SK-N-SH (cell line): ENCODE data around the gene BCAN. TPM values are rescaled to one million over a fixed set of nuclear protein-coding genes. Genes with fewer than 3 reads are reported as not detected.
A peak's percentile ranks its signal among the peaks of the same experiment; 100 is the strongest.

Experiments
- CTCF ChIA-PET: fragments of 300-600, 350-600 bp; formaldehyde crosslinking; extraction: SDS; loops from one replicate; lab custom pipeline; 2021; lab: Yijun Ruan, JAX
- POLR2A ChIA-PET: fragments of 350-600 bp; sonication (Branson Sonifier 250); formaldehyde crosslinking; extraction: SDS; loops from one replicate; lab custom pipeline; 2020; ENCODE audit warnings: antibody characterized with exemption, inconsistent platforms; lab: Yijun Ruan, JAX
- DNase-seq: peaks from one replicate; pipeline ENCODE4 v3.0.0; 2012
- H2AFZ ChIP-seq: fragments of 200-600 bp; sonication (generic); 2 replicates; pipeline ENCODE4 v1.8.1; 2016; ENCODE audit warnings: antibody characterized with exemption, mild to moderate bottlenecking, low read depth
- H3F3A ChIP-seq: fragments of 200-600 bp; sonication (generic); replicated peaks from 2 replicates; pipeline ENCODE3; 2016; ENCODE audit warnings: antibody characterized with exemption, mild to moderate bottlenecking; ENCODE audit not compliant: insufficient read depth
- H3K27ac ChIP-seq, 2 experiments: fragments of 200-500 bp in 1 of 2; fragments of 200-600 bp in 1 of 2; sonication (Bioruptor generic) in 1 of 2; sonication (generic), shearing (Covaris generic) in 1 of 2; 2 replicates each; pipeline versions ENCODE4 v1.5.1 to v1.6.1; 2014 to 2016; ENCODE audit warnings: low read depth in 2 of 2, inconsistent platforms in 1 of 2, low read length in 1 of 2, mild to moderate bottlenecking in 1 of 2, mixed read lengths in 1 of 2
- H3K27me3 ChIP-seq: fragments of 200-600 bp; sonication (generic), shearing (Covaris generic); 2 replicates; pipeline ENCODE4 v1.6.1; 2016; ENCODE audit warnings: mixed run types; ENCODE audit not compliant: insufficient read depth
- H3K36me3 ChIP-seq, 2 experiments: fragments of 200-500 bp in 1 of 2; fragments of 200-600 bp in 1 of 2; sonication (Bioruptor generic) in 1 of 2; sonication (generic) in 1 of 2; replicated peaks in 1 of 2; 2 replicates each; pipeline versions ENCODE3 to v1.5.1; 2014 to 2016; ENCODE audit warnings: low read length in 1 of 2, mild to moderate bottlenecking in 1 of 2; ENCODE audit not compliant: insufficient read depth in 2 of 2, control insufficient read depth in 1 of 2
- H3K4me1 ChIP-seq, 2 experiments: fragments of 200-500 bp in 1 of 2; fragments of 200-600 bp in 1 of 2; sonication (Bioruptor generic) in 1 of 2; sonication (generic), shearing (Covaris generic) in 1 of 2; 2 replicates each; pipeline versions ENCODE4 v1.5.1 to v1.6.1; 2014 to 2016; ENCODE audit warnings: low read depth in 1 of 2, low read length in 1 of 2, mixed run types in 1 of 2; ENCODE audit not compliant: insufficient read depth in 2 of 2, control insufficient read depth in 1 of 2
- H3K4me2 ChIP-seq: fragments of 200-600 bp; sonication (generic), shearing (Covaris generic); 2 replicates; pipeline ENCODE4 v1.6.1; 2017; ENCODE audit warnings: mixed run types
- H3K4me3 ChIP-seq, 2 experiments: fragments of 200-500 bp in 1 of 2; fragments of 200-600 bp in 1 of 2; sonication (Bioruptor generic) in 1 of 2; sonication (generic), shearing (Covaris generic) in 1 of 2; 2 replicates each; pipeline versions ENCODE4 v1.5.1 to v1.8.1; 2014 to 2016; ENCODE audit warnings: low read depth in 2 of 2, inconsistent platforms in 1 of 2, low read length in 1 of 2, mild to moderate bottlenecking in 1 of 2, mixed read lengths in 1 of 2, moderate library complexity in 1 of 2
- H3K79me2 ChIP-seq: fragments of 200-600 bp; sonication (generic); 2 replicates; pipeline ENCODE4 v1.8.1; 2017; ENCODE audit warnings: mild to moderate bottlenecking; ENCODE audit not compliant: insufficient read depth
- H3K9ac ChIP-seq: fragments of 200-600 bp; sonication (generic); 2 replicates; pipeline ENCODE4 v1.6.1; 2017; ENCODE audit warnings: mixed run types
- H3K9me2 ChIP-seq: fragments of 200-600 bp; sonication (generic); 2 replicates; pipeline ENCODE4 v1.6.1; 2017; ENCODE audit warnings: mixed run types
- H3K9me3 ChIP-seq: fragments of 200-600 bp; sonication (generic); 2 replicates; pipeline ENCODE4 v1.6.1; 2017; ENCODE audit warnings: mixed run types, mild to moderate bottlenecking, moderate library complexity
- H4K20me1 ChIP-seq: fragments of 200-600 bp; sonication (generic); 2 replicates; pipeline ENCODE4 v1.6.1; 2017; ENCODE audit warnings: mild to moderate bottlenecking, mixed run types; ENCODE audit not compliant: insufficient read depth
- CHD2 ChIP-seq: fragments of 150-350 bp; IDR thresholded peaks from 2 replicates; pipeline ENCODE4 v1.6.1; 2018; ENCODE audit warnings: low read length; ENCODE audit not compliant: partially characterized antibody
- ELF1 ChIP-seq: IDR thresholded peaks from 2 replicates; pipeline ENCODE4 v1.4.0; 2012
- EP300 ChIP-seq, 2 experiments: IDR thresholded peaks; 2 replicates each; pipeline versions ENCODE4 v1.4.0 to v1.6.1; 2012; ENCODE audit warnings: borderline replicate concordance in 1 of 2, low read depth in 1 of 2, low read length in 1 of 2
- GATA2 ChIP-seq: sonication (generic); formaldehyde crosslinking; IDR thresholded peaks from 2 replicates; pipeline ENCODE4 v1.5.0; 2020; ENCODE audit warnings: mild to moderate bottlenecking, missing genetic modification reagents
- IRF3 ChIP-seq: fragments of 150-350 bp; IDR thresholded peaks from 2 replicates; pipeline ENCODE4 v1.6.1; 2016; ENCODE audit warnings: mild to moderate bottlenecking, low read depth, low read length
- JUND ChIP-seq: IDR thresholded peaks from 2 replicates; pipeline ENCODE4 v1.4.0; 2012
- MEF2A ChIP-seq: IDR thresholded peaks from 2 replicates; pipeline ENCODE4 v1.4.0; 2012; ENCODE audit warnings: low read depth, borderline replicate concordance
- MXI1 ChIP-seq: IDR thresholded peaks from 2 replicates; pipeline ENCODE4 v1.6.1; 2012; ENCODE audit warnings: mild to moderate bottlenecking, low read depth, low read length, improper control_type of control experiment
- NFIC ChIP-seq: IDR thresholded peaks from 2 replicates; pipeline ENCODE4 v1.4.0; 2012; ENCODE audit warnings: borderline replicate concordance
- RAD21 ChIP-seq: IDR thresholded peaks from 2 replicates; pipeline ENCODE4 v1.6.1; 2012; ENCODE audit warnings: mild to moderate bottlenecking, low read length
- RCOR1 ChIP-seq: fragments of 150-350 bp; IDR thresholded peaks from 2 replicates; pipeline ENCODE4 v1.6.1; 2017; ENCODE audit warnings: antibody characterized with exemption, low read length
- RXRA ChIP-seq: IDR thresholded peaks from 2 replicates; pipeline ENCODE4 v1.4.0; 2012; ENCODE audit warnings: low read depth, mild to moderate bottlenecking, borderline replicate concordance
- SMC3 ChIP-seq: IDR thresholded peaks from 2 replicates; pipeline ENCODE4 v1.6.1; 2012; ENCODE audit warnings: low read depth, low read length, improper control_type of control experiment
- YY1 ChIP-seq: IDR thresholded peaks from 2 replicates; pipeline ENCODE4 v1.4.0; 2012; ENCODE audit warnings: low read depth, mild to moderate bottlenecking
- WGBS: methylation state at CpG from one replicate; pipeline ENCODE4 v1.1.6; 2017; ENCODE audit warnings: low lambda C conversion rate; 5-methylcytosine and 5-hydroxymethylcytosine counted together
- polyA plus RNA-seq, 3 experiments: library from polyadenylated mRNA; depleted of rRNA; stranded (reverse); fragments of >200 nt; gene quantifications; 2 replicates each; pipeline ENCODE4 v1.2.3, GENCODE V29; 2012
- TF ChIP-seq, protein P1 (sequence below): IDR thresholded peaks from 2 replicates; pipeline ENCODE4 v1.6.1; 2012; ENCODE audit warnings: mild to moderate bottlenecking, low read depth, low read length, moderate library complexity

BCAN gene
- polyA plus RNA-seq, 1 of the 3 experiments (the other 2 are of a cell fraction) = 0.25 TPM

DNA sequence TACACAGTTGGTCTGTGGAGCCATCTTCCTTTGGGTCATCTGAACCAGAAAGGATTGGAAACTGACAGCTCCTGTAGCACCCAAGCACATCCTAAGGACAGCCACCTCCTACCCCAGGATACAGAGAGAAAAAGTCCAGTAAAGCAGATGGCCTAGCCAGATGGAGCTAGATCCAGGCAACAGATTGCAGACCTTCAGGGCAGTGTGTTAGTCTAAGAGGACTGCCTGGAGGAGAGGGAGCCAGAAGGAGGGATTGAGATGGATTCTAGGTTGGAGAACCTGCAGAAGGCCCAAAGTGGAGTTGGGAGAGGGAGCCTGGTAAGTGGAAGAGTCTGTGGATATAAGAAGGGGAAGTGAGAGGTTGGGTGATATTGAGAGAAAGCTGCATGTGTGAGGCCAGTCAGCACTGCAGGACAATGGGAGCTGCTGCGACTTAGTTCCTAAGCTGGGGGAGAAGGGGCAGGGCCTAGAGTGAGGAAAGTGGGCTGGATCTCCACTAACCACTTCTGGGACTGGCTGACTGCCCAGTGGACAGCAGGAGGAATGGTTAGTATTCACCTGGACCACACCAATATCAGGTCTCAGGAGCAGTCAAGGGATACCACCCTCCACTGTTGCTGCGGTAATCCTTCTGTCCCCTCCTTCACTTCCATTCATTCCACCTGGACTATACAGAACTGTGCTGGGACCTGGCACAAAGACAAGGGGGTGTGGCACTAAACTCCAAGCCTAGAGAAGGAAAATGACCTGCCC lies 13.4 kb downstream of the BCAN start:
- H3K79me2 ChIP-seq = no peaks in the 10 kb centered on the region
- H3K9me2 ChIP-seq = no peaks in the 10 kb centered on the region
- H2AFZ ChIP-seq = no peak overlapping the region
- H3K4me3 ChIP-seq = no peak overlapping the region
- POLR2A ChIA-PET = interaction anchor here (1.9 kb wide), 1 partner anchor 28 kb away, joined by 7 read pairs; no protein-coding TSS in a partner anchor
- H3K27ac ChIP-seq = no peak overlapping the region
- CTCF ChIA-PET = interaction anchor here (0.5 to 13.1 kb wide), 6 partner anchors 13 to 71 kb away, joined by 3 to 682 read pairs (median 153); partner anchors contain the start of genes BCAN, HAPLN2, ISG20L2 and METTL25B
- H4K20me1 ChIP-seq = peaks cover 8% of the 10 kb centered on the region
- H3K9ac ChIP-seq = no peak overlapping the region
- no peaks in the 10 kb centered on the region for H3K27me3 ChIP-seq
- TF ChIP-seq EP300 (IDR thresholded peaks at IDR 0.05; ENCODE audit: borderline replicate concordance in 1 of 2, low read depth in 1 of 2, low read length in 1 of 2) (no peak), RCOR1 (peak; percentile 33; the same call in 1 of the 2 replicates), GATA2 (CRISPR knock-in tag) (peak; percentile 30; the same call in 1 of the 2 replicates)
- WGBS = 94% methylated on average over 2 of the region's 2 CpGs
- peaks cover 8 to 25% of the 10 kb centered on the region in 2 experiments; a peak in 2 of 4 replicates for H3K4me1 ChIP-seq
- H3F3A ChIP-seq = peaks cover 8% of the 10 kb centered on the region
- no peaks in the 10 kb centered on the region for H3K9me3 ChIP-seq
- no peak for DNase-seq
- no peaks in the 10 kb centered on the region for H3K36me3 ChIP-seq
- no peak overlapping the region for H3K4me2 ChIP-seq

GRCh38 chr1:156655904-156656516 lies 14.1 kb downstream of the BCAN start:
- Histone ChIP-seq H3K4me3 (no peak overlapping the region), H3K4me2 (no peak overlapping the region), H3K4me1 (peaks cover 14 to 32% of the 10 kb centered on the region in 2 experiments; a peak in 3 of 4 replicates), H3K9ac (no peak overlapping the region), H3K27ac (no peak overlapping the region), H4K20me1 (peaks cover 8% of the 10 kb centered on the region), H3K9me2 (no peaks in the 10 kb centered on the region), H3K36me3 (no peaks in the 10 kb centered on the region)
- DNase-seq = no peak
- 90% methylated on average over 9 of the region's 9 CpGs for WGBS
- TF ChIP-seq RAD21 (no peak), MXI1 (no peak), RXRA (no peak), YY1 (no peak), NFIC (no peak), IRF3 (no peak), SMC3 (no peak), ELF1 (no peak), JUND (no peak), MEF2A (no peak), CHD2 (no peak)
- TF ChIP-seq, protein P1, sequence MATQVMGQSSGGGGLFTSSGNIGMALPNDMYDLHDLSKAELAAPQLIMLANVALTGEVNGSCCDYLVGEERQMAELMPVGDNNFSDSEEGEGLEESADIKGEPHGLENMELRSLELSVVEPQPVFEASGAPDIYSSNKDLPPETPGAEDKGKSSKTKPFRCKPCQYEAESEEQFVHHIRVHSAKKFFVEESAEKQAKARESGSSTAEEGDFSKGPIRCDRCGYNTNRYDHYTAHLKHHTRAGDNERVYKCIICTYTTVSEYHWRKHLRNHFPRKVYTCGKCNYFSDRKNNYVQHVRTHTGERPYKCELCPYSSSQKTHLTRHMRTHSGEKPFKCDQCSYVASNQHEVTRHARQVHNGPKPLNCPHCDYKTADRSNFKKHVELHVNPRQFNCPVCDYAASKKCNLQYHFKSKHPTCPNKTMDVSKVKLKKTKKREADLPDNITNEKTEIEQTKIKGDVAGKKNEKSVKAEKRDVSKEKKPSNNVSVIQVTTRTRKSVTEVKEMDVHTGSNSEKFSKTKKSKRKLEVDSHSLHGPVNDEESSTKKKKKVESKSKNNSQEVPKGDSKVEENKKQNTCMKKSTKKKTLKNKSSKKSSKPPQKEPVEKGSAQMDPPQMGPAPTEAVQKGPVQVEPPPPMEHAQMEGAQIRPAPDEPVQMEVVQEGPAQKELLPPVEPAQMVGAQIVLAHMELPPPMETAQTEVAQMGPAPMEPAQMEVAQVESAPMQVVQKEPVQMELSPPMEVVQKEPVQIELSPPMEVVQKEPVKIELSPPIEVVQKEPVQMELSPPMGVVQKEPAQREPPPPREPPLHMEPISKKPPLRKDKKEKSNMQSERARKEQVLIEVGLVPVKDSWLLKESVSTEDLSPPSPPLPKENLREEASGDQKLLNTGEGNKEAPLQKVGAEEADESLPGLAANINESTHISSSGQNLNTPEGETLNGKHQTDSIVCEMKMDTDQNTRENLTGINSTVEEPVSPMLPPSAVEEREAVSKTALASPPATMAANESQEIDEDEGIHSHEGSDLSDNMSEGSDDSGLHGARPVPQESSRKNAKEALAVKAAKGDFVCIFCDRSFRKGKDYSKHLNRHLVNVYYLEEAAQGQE = no peak
- TF ChIP-seq, all 33 proteins: peak for 0
- no peaks in the 10 kb centered on the region for H3K27me3 ChIP-seq
- H3K79me2 ChIP-seq = no peaks in the 10 kb centered on the region
- ChIA-PET POLR2A (interaction anchor here (0.6 to 1.9 kb wide), 3 partner anchors 28 to 42 kb away, joined by 3 to 7 read pairs (median 3); partner anchors contain the start of gene HAPLN2), CTCF (interaction anchor here (0.5 to 13.1 kb wide), 8 partner anchors 13 to 202 kb away, joined by 3 to 682 read pairs (median 52); partner anchors contain the start of genes BCAN, HAPLN2, ISG20L2 and METTL25B)
- peaks cover 15% of the 10 kb centered on the region for H3F3A ChIP-seq
- H3K9me3 ChIP-seq = no peaks in the 10 kb centered on the region
- H2AFZ ChIP-seq = no peak overlapping the region
